Measurements from ENCODE around the gene PPP2R5B.

PPP2R5B gene

DNA sequence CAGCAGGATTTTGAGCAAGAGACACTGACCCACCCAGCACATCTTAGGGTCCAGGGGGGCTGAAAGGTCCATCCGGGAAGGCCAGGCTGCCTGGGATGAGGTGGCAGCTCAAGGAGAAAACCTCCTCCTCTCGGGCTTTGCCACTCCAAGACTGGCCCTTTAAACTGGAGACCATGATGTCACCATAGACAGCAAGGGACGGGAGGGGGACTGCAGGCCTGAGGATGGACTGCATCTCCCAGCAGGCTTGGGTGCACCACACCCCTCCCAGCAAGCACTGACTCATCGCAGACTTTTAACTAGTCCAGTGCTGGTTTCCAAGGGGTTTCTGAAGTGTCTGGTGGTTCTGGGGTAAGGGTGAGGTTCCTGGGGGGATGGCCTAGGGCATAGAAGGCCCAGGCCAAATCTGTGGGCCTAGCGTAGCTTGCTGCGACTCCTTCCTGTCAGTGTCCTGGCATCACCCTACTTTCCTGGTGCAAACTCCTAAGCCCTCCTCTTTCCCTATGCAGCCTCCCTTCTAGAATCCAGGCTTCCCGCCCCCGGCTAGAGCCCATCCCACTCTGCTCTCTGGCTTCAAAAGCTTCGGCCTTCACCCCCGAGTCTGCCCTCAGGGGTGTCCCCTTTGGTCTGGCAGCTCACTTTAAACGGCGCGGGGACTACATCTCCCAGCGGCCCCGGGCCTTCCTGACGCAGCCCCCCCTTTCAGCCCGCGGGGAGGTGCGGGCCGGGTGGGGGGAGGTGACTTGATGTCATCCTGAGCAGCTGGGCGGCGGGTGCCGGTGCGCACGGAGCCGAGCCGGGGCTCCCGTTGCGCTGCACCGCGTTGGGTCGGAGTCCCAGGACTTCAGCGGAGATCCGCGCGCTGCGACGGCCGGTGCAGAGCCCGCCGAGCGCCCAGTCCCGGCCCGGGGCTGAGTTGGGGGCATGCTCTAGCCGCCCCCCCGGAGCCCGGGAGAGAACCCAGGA is at the start of gene PPP2R5B:
PPP2R5B (plus strand) TSS at position 746 of the 966 bp plus-strand sequence. CDS start 1,046 bp downstream, outside the sequence.
- in situ Hi-C loops (cut with HindIII; ENCODE audit: low sequenced_read_pairs), result no loop called here

DNA sequence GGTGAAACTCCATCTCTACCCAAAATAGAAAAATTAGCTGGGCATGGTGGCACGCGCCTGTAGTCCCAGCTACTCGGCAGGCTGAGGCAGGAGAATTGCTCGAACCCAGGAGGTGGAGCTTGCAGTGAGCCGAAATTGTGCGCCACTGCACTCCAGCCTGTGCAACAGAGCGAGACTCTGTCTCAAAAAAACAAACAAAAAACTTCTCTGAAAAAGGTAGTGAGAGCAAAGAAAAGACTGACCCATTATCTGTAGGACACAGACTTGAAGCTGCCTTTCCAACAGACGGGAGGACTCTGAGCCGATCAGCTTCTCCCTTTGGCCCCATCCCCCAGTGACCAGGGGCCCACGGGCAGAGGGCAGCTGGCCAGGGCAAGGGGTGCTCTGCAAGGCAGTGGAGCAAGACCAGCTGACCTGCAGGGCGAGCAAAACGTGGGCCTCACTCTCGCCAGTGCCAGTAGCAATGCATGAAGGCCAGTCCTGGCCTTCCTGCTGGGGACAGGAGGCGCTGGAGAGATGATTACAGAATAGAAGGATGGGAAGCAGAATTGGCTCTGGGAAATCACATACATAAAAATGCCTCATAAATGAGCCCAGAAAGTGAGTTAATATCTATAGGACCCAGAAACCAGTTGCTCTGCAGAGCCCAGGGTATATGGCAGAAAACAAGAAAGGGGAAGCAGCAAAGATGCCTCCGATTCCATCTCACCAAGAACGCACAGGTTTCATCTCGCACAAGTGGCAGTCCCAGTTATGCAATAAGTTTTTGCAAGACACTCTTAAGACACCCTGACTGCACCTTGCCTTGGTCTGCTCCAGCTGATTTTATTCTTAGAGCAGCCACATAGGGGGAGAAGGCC is 48.9 kb upstream of the PPP2R5B start:
- in situ Hi-C loops (cut with HindIII; ENCODE audit: low sequenced_read_pairs), result no loop called here

DNA sequence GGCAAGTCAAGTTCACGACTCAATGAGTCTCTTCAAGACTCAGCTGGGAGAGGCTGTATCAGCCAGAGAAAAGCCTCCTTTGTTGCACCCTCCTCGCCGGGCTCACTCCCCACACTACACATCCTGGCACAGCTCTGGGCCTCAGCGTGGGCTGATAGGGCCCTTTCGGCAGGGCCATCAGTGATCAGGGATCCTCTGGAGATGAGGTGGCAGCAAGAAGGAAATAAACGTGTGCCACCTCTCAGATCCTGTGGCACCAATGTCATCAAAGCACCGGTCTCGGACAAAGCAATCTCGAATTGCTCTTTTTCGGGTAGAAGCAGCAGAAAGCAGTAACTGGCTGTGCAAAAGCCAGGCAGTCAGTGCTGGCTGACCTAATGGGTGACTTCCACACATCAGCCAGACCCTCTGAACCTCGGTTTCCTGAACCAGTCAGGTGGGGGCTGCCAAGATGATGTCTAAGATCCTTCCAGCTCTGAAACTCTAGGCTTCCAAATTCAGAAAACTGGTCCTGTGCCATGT is 48.2 kb upstream of the PPP2R5B start:
- in situ Hi-C loops (cut with HindIII; ENCODE audit: low sequenced_read_pairs), result no loop called here

DNA sequence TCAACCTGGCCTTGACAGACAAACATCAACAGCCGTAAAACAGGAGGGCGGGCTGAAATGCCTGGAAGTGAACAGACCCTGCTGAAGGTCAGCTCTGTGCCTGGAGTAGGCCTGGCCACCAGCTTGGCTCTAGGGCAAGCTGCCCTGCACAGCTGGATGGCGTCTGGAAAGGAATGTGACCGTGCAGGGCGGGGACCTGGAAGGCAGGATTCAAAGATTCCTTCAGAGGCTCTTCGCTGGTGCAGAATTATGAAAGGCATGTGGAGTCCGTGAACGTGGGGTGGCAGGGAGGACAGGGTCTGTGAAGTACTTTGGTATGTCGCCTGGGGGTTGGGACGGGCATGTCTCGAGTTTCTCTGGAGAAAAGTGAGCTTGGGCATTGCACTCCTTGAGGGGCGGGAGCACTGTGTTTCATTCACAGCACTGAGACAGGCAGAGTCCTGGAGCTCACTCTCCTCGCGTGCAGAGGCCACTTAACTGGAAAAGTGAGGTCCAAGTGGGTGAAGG is 47.6 kb upstream of the PPP2R5B start:
- in situ Hi-C loops (cut with HindIII; ENCODE audit: low sequenced_read_pairs), result no loop called here

DNA sequence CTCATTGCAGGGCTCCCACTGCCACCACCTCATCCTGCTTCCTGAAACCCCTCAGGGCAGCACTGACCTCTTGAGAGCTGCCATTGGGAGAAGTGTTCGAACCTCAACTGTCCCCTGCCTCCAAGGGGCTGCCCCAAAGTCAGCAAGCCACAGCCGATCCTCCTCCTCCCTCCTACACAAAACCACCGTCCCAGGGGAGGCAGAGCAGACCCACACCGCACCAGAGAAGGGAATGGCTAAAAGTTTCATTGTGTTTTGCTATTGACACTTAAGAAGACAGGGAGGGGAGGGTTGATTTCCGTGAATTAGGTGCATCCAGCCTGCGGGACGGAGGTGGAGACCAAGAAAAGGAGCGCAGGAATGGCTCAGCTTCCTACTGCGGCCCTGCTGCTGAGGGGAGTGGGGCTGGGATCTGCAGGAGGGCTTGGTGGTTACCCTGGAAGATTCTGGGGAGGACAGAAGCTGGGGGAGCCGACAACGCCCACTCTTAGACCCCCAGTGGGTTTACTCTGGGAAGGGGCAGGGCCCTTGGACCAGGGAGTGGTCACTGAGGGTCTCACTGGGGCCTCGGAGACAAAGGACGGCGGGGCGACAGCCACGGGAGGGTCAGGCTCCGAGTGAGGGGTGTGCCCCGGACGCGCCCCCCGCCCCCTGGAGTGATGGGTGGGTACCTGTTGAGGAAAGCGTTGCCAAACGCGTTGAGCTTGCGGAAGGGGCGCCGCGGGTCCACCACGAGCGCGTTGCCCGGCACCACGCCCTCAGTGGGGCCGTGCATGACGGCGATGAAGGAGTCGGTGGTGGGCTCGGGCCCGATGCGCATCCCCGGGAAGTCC is 46.9 kb upstream of the PPP2R5B start:
- in situ Hi-C loops (cut with HindIII; ENCODE audit: low sequenced_read_pairs), result no loop called here

DNA sequence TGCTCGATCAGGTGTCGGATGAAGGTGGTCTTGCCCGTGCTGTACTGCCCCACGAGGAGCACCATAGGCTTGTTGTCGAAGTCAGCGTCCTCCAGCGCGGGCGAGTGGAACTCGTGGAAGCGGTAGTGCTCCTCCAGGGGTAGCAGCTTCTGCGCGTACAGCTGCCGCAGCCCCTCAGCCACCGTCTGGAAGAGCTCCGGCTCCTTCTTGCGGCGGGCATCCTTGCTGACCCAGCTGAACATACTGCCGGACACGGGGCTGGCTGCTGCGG is 46.3 kb upstream of the PPP2R5B start:
- in situ Hi-C loops (cut with HindIII; ENCODE audit: low sequenced_read_pairs), result no loop called here

DNA sequence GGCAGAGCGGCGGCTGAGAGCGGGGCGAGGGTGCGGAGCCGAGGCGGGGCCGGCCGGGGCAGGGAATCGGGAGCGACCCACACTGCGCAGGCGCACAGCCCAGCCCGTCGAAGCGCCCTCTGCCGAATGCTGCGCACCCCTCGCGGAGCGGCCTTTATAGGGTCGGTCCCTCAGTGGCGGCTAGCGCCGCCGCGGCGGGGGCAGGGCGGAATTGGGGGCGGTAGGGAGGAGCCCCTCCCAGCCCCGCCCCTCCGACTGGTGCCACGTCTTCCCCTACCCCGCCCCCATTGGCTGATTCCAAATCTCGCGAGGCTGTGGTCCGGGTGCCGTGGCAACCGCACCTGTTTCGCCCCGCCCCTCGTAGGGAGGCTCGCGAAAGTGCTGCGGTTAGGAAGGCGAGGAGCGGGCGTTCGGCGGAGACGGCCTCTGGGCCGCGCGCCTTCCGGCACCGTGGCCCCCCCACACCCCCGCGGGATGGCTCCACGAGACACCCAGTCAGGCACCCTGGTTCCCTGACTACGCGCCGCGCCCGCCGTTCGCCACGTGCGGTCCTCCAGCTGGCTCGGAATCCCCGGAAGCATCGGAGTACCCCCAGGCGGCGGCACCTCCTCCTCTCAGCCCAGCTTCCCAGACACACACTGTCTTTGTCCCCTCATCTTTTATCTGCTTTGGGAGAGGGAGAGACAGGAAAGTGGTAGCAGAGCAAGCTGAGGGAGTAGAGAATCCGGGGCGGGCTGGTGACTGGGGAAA is 45.8 kb upstream of the PPP2R5B start, which contains the start of gene EHD1:
EHD1 (minus strand) TSS at position 128 of the 750 bp plus-strand sequence. CDS start 157 bp downstream, outside the sequence.
- in situ Hi-C loops (cut with HindIII; ENCODE audit: low sequenced_read_pairs), result no loop called here

DNA sequence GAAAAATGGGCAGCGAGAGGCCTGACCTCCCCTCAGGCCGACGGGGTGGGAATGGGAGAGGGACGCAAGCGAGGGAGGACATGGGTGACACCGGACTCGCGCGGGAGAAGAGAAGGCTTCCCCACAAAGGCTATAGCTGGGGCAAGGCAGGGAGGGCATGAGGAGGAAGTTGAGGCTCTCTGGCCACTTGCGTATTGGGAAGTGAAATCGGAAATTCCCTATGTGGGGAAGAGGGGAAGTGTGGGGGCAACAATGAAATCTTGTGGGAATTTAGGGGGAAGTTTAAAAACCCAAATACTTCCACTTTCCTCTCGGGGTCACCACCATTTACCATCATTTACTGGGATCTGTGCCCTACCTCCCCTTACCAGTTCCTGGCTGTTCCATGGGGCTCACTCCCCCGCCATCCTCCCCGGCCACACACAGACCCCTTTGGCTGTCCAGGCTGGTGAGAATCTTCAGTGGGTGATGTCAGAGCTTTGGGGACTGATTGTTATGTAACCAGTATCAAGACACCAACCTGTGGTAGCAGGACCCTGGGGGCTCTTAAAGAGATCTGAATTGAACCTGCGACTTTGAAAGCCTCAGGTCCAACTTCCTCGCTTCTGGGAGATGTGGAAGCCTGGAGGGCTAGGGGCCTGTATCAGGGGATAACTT is 45.1 kb upstream of the PPP2R5B start:
- in situ Hi-C loops (cut with HindIII; ENCODE audit: low sequenced_read_pairs), result no loop called here

DNA sequence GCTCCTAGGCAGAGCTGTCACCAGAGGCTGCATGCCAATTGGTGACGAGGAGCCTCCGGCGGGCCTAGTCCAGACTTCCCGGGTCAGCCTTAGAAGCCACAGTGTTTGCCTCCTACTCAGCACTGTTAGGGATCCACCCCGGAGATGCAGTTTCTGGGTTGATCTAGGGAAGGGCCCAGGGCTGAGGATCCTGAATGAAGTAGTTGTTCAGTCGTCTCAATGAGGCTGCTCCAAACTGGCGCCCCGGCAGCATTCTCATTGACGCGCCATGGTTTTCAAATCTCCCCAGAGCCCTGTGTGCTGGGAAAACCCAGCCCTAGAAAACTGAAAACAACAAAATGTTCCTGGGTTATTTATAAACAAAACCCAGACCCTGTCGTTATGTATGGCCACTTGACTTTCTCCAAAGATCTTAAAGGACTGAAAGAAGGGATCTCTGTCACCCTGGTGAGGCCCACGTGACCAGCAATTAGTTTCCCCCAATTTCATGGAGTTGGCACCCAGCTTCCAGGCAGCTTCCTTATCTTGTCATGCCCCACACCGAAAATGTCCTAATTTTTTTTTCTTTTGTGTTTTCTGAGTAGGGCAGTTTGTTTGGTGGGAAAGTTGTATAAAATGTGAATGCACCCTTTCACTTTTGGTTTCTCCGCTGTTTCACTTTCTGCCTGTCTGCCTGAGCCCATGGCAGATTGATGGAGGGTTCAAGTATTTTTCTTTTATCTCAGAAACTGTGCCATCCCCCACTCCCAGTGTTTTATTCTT is 44.1 kb upstream of the PPP2R5B start:
- in situ Hi-C loops (cut with HindIII; ENCODE audit: low sequenced_read_pairs), result no loop called here

DNA sequence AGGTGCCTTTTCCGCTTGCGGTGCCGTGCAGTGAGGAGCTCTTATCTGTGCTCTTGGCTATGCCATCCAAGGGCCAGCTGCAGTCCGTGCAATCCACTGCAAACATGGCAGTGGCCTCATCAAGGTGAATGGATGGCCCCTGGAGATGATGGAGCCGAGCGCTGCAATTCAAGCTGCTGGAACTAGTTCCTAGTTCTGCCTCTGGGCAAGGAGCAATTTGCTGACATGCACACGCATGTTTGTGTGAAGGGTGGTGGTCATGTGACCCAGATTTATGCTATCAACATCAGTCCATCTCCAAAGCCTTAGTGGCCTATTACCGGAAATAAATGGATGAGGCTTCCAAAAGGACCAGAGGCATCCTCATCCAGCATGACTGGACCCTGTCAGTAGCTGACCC is 43.0 kb upstream of the PPP2R5B start:
- in situ Hi-C loops (cut with HindIII; ENCODE audit: low sequenced_read_pairs), result no loop called here

DNA sequence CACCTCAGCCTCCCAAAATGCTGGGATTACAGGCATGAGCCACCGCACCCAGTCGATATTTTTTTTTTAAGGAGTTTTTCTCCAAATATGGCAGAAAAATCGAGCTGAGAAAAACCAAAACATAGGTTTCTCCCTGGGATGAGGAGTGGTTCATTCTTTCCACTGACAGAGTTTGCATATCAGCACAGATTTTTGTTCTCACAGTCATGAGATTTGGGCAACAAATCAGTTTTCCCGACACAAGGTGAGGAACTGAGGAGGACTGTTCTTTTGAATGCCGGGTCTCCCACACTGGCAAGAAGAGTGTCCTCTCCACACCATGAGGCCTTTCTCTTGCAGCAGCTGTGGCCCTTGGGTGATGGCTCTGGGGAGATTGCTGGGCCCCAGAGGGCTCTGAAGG is 42.2 kb upstream of the PPP2R5B start:
- in situ Hi-C loops (cut with HindIII; ENCODE audit: low sequenced_read_pairs), result no loop called here

DNA sequence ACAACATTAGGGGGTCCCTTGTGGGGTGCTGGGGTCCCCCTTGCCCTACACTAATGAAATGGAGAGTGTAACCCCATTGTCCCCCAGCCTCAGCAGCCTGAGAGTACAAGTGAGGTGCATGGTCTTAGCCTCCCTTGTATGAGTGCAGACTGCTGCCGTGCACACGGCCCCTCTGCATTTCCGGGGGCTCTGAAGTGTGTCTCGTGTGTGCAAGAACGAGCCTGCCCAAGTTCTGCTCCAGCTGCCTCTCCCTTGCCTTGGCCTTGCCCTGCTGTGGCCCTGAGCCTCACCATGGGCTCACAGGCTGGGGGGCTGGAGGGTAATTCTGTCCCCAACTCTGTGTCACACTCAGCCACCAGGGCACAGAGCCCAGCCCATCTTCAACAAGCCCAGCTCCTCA is 40.9 kb upstream of the PPP2R5B start:
- in situ Hi-C loops (cut with HindIII; ENCODE audit: low sequenced_read_pairs), result no loop called here

DNA sequence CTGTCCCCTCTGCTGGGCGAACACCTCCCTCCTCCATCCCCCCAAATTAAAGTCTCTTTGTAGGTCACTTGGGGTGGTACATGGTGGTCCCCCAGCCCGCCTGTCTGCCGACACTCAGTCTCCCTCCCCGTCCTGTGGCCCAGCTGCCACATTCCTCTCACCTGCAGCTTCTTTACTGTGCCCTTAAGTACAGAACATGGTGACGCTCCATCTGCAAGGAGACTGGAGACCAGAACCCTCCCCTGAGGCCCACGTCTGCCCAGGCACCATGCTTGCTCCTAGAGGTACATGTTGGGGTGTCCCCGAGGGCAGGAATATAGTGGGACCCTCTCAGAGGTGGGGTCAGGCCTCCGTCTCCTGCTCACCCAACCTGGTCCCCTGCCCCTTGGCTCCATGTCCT is 40.5 kb upstream of the PPP2R5B start:
- in situ Hi-C loops (cut with HindIII; ENCODE audit: low sequenced_read_pairs), result no loop called here

DNA sequence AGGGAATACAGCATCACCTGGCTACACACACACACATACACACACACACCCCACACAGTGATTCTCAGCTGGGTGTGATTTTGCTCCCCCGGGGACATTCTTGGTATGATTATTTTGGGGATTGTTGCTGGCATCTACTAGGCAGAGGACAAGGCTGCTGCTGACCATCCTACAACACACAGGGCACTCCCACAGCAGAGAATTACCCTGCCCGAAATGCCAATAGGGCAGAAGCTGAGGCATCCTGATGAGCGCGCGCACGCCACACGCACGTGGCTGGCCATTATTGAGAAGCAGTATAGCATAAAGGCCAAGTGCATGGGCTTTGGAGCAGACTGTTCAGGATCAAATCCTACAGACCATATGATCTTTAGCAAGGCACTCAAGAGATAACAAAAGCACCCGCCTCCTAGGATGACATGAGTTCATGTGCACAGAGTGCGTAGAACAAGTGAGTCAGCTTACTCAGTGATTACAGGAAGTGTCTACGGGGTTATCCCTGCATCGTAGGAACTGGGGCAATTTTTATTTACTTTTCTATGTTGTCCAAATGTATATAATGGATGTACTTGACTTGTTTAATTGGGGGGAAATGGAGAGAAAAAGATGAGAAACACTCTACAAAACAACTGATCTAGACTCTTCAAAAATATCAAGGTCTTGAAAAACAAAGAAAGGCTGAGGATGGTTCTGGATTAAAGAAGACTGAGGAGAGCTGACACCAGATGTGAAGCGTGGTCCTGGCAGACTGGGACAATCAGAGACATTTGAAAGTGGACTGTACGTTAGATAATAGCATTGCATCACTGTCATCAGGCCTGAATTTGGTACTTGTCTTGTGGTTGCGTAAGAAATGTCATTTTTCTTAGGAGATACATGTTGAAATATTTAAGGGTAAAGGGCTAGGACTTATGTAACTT is 38.9 kb upstream of the PPP2R5B start:
- in situ Hi-C loops (cut with HindIII; ENCODE audit: low sequenced_read_pairs), result no loop called here

DNA sequence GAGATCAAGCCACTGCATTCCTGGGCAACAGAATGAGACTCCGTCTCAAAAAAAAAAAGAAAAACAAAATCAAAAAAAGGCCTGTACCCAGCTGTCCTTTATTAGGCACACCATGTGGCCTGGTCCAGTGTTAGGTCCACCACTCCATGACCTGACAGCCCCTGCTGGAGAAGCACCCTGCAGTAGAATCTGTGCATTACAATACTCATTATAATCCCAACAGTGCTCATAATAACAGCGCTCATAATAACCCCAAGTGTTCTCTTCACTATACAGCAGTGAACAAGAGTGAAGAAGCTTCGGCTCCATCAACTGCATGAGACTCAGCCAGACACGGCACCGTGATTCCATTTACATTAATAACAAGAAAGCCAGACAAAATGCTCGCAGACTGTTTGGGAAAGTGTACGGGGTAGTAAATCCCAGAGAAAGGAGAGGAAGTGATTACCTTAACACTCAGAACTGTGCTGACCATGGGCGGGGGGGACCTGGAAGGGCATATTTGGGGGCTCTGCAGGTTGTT is 37.2 kb upstream of the PPP2R5B start:
- in situ Hi-C loops (cut with HindIII; ENCODE audit: low sequenced_read_pairs), result no loop called here

DNA sequence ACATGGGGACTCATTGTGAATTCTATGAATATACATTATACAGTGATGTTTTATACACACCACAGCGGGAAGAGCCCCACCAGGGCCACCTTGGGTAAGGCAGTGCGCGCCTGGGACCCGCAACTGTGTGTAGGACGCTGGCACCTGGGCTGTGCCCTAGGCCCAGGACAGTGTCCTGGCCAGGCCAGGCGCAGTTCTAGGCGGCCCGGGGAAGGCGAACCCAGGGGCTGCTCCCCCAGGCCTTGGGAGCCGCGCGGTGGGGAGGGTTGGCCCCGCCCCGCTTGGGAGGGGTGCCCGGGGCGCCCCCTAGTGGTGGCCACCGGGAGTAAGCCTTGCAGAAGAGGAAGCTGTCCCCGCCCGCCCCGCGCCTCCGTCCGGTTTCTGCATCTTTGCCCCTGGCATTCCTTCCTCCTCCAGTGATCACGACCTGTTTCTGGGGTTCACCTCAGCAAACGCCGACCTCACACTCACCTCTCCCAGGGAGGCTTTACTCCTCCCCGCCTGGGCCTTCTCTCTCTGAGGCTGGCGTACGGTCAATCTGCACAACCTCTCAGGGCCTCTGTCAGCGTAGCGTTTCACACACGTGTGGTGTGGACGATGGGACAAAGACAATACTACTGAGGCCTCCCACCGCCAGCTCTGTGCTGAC is 36.6 kb upstream of the PPP2R5B start:
- in situ Hi-C loops (cut with HindIII; ENCODE audit: low sequenced_read_pairs), result no loop called here

DNA sequence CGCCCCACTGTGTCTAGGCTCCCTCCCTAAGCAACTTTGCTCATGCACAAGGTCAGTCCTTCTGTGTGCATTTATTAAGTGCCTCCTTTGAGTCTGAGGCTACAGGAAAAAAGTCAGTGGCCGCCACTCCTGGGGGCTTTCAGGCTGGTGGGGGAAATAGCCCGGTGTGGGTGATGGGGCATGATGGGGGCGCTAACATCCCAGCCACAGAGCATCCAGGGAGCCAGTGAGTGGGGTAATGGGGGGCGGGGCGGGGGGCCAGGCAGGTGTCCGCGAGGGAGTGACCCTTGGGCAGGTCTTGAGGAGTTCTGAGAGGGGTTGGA is 36.1 kb upstream of the PPP2R5B start:
- in situ Hi-C loops (cut with HindIII; ENCODE audit: low sequenced_read_pairs), result no loop called here

Data from DLD1 (cell line).